Measurements from ENCODE around the gene LURAP1L.

DNA sequence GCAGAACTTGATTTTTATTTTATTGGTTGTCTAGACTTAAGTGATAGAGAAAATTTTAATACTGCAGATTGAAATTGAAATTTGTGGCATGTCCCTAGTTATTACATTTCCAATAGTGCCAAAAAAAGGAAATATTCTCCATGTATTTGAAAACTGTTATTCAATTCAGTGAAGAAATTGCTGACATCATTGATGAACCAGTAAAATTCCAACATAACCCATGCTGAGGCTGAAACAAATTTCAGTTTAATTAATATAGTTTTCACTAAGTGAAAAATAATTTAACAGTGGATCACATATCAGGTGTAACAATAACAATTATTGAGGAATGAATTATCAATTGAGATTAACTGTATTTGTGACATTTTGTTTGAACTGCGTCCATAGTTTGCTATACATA is 38.7 kb downstream of the LURAP1L start:
- TF ChIP-seq GABPB1 (CRISPR knock-in tag; IDR thresholded peaks at IDR 0.05) (no peak), ETV6 (CRISPR knock-in tag; IDR thresholded peaks at IDR 0.05) (no peak), TEAD4 (CRISPR knock-in tag; IDR thresholded peaks at IDR 0.05) (no peak), TP53 (CRISPR knock-in tag; IDR thresholded peaks at IDR 0.05) (no peak), ZNF138 (CRISPR knock-in tag; conservative IDR thresholded peaks at IDR 0.05) (no peak), NR3C1 (CRISPR knock-in tag; conservative IDR thresholded peaks at IDR 0.05; ENCODE audit: low read depth) (no peak)
- TF ChIP-seq, protein P1, sequence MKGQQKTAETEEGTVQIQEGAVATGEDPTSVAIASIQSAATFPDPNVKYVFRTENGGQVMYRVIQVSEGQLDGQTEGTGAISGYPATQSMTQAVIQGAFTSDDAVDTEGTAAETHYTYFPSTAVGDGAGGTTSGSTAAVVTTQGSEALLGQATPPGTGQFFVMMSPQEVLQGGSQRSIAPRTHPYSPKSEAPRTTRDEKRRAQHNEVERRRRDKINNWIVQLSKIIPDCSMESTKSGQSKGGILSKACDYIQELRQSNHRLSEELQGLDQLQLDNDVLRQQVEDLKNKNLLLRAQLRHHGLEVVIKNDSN (CRISPR knock-in tag; IDR thresholded peaks at IDR 0.05): no peak
- TF ChIP-seq, protein P2, sequence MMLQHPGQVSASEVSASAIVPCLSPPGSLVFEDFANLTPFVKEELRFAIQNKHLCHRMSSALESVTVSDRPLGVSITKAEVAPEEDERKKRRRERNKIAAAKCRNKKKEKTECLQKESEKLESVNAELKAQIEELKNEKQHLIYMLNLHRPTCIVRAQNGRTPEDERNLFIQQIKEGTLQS (CRISPR knock-in tag; conservative IDR thresholded peaks at IDR 0.05): no peak
- TF ChIP-seq, protein P3, sequence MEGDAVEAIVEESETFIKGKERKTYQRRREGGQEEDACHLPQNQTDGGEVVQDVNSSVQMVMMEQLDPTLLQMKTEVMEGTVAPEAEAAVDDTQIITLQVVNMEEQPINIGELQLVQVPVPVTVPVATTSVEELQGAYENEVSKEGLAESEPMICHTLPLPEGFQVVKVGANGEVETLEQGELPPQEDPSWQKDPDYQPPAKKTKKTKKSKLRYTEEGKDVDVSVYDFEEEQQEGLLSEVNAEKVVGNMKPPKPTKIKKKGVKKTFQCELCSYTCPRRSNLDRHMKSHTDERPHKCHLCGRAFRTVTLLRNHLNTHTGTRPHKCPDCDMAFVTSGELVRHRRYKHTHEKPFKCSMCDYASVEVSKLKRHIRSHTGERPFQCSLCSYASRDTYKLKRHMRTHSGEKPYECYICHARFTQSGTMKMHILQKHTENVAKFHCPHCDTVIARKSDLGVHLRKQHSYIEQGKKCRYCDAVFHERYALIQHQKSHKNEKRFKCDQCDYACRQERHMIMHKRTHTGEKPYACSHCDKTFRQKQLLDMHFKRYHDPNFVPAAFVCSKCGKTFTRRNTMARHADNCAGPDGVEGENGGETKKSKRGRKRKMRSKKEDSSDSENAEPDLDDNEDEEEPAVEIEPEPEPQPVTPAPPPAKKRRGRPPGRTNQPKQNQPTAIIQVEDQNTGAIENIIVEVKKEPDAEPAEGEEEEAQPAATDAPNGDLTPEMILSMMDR (IDR thresholded peaks at IDR 0.05): no peak
- TF ChIP-seq, protein P4, sequence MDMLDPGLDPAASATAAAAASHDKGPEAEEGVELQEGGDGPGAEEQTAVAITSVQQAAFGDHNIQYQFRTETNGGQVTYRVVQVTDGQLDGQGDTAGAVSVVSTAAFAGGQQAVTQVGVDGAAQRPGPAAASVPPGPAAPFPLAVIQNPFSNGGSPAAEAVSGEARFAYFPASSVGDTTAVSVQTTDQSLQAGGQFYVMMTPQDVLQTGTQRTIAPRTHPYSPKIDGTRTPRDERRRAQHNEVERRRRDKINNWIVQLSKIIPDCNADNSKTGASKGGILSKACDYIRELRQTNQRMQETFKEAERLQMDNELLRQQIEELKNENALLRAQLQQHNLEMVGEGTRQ (CRISPR knock-in tag; IDR thresholded peaks at IDR 0.05): no peak

Data from WTC11 (cell line).